Measurements from ENCODE around the gene PNMT.

- TF ChIP-seq HDAC2 (IDR thresholded peaks at IDR 0.05; ENCODE audit: borderline replicate concordance in 1 of 2, low read depth in 2 of 2, low read length in 2 of 2) (no peak), CBX5 (IDR thresholded peaks at IDR 0.05; ENCODE audit: low read depth, low read length) (no peak), BCL11A (IDR thresholded peaks at IDR 0.05; ENCODE audit: low read depth in 2 of 2, low read length in 2 of 2) (no peak), CEBPB (IDR thresholded peaks at IDR 0.05; ENCODE audit: low read depth, low read length) (no peak), GABPA (IDR thresholded peaks at IDR 0.05; ENCODE audit: borderline replicate concordance, insufficient read depth, low read length) (no peak), SIN3A (conservative IDR thresholded peaks at IDR 0.05 in 1 of 2, IDR thresholded peaks at IDR 0.05 in 1 of 2; ENCODE audit: low read depth in 1 of 2, low read length in 2 of 2) (no peak), TEAD4 (IDR thresholded peaks at IDR 0.05; ENCODE audit: low read depth, low read length) (no peak), EZH2 (IDR thresholded peaks at IDR 0.05; ENCODE audit: low read depth, low read length, severe bottlenecking) (no peak), POLR2A (IDR thresholded peaks at IDR 0.05; ENCODE audit: control extremely low read depth in 1 of 2, low read depth in 2 of 2, low read length in 2 of 2) (no peak)
- TF ChIP-seq, protein P1, sequence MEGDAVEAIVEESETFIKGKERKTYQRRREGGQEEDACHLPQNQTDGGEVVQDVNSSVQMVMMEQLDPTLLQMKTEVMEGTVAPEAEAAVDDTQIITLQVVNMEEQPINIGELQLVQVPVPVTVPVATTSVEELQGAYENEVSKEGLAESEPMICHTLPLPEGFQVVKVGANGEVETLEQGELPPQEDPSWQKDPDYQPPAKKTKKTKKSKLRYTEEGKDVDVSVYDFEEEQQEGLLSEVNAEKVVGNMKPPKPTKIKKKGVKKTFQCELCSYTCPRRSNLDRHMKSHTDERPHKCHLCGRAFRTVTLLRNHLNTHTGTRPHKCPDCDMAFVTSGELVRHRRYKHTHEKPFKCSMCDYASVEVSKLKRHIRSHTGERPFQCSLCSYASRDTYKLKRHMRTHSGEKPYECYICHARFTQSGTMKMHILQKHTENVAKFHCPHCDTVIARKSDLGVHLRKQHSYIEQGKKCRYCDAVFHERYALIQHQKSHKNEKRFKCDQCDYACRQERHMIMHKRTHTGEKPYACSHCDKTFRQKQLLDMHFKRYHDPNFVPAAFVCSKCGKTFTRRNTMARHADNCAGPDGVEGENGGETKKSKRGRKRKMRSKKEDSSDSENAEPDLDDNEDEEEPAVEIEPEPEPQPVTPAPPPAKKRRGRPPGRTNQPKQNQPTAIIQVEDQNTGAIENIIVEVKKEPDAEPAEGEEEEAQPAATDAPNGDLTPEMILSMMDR (IDR thresholded peaks at IDR 0.05; ENCODE audit: control extremely low read depth in 1 of 3, insufficient read depth in 1 of 3, low read depth in 1 of 3, low read length in 3 of 3), result no peak
Measured at GRCh38 chr17:39719563-39720355, 51.5 kb downstream of the PNMT start.
